Measurements from ENCODE around the gene MED25.

GRCh38 chr19:49873834-49874233 lies 55.7 kb downstream of the MED25 start:
- no peak for TF ChIP-seq EP300 (IDR thresholded peaks at IDR 0.05; ENCODE audit: borderline replicate concordance)
- TF ChIP-seq TAF1 (IDR thresholded peaks at IDR 0.05; ENCODE audit: low read depth) = no peak
- TF ChIP-seq REST (IDR thresholded peaks at IDR 0.05; ENCODE audit: low read depth) = no peak
- TF ChIP-seq RAD21 (IDR thresholded peaks at IDR 0.05; ENCODE audit: low read depth) = no peak
- TF ChIP-seq EGR1 (IDR thresholded peaks at IDR 0.05) = no peak

All from Ishikawa (cell line).